ENCODE results near the gene PLB1. TPM values are rescaled to one million over a fixed set of nuclear protein-coding genes. Genes with fewer than 3 reads are reported as not detected.
A peak's percentile ranks its signal among the peaks of the same experiment; 100 is the strongest.

PLB1 gene
- total and polyA plus RNA-seq, 9 of the 15 experiments (the other 6 are each of a cell fraction or from before 2014, with no cell fraction given) = 0.01 to 0.09 (median 0.07) TPM; not detected in 2

DNA sequence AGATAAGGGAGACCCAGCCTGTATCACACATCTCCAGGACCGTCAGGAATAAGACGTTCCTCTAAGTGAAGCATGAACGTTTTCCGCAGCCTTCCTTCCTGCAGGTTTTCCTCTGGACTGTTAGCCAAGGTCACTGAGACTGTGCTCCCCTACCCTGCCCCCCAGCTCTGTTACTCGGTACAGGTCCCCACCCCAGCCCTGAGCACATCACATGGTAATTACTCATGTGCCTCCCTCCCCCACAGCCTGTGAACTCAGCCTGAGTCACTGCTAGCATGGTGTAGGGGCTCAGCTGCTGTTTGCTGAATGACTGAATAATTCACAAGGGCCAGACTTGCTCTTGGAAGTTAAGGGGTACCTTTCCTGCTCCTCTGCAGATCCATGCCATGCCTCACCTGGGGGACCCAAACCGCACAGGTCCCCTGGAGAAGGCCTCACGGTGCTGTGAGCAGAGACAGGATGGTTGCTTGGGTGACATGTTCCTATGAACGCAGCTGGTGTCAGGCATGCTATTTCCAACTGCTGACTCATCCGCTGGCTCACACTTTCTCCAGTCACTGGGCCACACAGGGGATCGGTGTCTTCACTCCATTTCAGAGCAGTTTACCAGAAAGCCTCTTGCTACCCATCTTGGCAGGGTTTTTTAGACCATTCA, 88.2 kb downstream of the PLB1 start (continued):
- TF ChIP-seq, protein P1, sequence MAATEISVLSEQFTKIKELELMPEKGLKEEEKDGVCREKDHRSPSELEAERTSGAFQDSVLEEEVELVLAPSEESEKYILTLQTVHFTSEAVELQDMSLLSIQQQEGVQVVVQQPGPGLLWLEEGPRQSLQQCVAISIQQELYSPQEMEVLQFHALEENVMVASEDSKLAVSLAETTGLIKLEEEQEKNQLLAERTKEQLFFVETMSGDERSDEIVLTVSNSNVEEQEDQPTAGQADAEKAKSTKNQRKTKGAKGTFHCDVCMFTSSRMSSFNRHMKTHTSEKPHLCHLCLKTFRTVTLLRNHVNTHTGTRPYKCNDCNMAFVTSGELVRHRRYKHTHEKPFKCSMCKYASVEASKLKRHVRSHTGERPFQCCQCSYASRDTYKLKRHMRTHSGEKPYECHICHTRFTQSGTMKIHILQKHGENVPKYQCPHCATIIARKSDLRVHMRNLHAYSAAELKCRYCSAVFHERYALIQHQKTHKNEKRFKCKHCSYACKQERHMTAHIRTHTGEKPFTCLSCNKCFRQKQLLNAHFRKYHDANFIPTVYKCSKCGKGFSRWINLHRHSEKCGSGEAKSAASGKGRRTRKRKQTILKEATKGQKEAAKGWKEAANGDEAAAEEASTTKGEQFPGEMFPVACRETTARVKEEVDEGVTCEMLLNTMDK (IDR thresholded peaks at IDR 0.05; ENCODE audit: borderline replicate concordance, insufficient read depth, low read depth, low read length, poor library complexity, severe bottlenecking) = no peak
- TF ChIP-seq COPS2 (conservative IDR thresholded peaks at IDR 0.05) = no peak
- no peak for TF ChIP-seq POLR3G (IDR thresholded peaks at IDR 0.05; ENCODE audit: extremely low read depth, insufficient read length, insufficient replicate concordance)
- TF ChIP-seq, protein P2, sequence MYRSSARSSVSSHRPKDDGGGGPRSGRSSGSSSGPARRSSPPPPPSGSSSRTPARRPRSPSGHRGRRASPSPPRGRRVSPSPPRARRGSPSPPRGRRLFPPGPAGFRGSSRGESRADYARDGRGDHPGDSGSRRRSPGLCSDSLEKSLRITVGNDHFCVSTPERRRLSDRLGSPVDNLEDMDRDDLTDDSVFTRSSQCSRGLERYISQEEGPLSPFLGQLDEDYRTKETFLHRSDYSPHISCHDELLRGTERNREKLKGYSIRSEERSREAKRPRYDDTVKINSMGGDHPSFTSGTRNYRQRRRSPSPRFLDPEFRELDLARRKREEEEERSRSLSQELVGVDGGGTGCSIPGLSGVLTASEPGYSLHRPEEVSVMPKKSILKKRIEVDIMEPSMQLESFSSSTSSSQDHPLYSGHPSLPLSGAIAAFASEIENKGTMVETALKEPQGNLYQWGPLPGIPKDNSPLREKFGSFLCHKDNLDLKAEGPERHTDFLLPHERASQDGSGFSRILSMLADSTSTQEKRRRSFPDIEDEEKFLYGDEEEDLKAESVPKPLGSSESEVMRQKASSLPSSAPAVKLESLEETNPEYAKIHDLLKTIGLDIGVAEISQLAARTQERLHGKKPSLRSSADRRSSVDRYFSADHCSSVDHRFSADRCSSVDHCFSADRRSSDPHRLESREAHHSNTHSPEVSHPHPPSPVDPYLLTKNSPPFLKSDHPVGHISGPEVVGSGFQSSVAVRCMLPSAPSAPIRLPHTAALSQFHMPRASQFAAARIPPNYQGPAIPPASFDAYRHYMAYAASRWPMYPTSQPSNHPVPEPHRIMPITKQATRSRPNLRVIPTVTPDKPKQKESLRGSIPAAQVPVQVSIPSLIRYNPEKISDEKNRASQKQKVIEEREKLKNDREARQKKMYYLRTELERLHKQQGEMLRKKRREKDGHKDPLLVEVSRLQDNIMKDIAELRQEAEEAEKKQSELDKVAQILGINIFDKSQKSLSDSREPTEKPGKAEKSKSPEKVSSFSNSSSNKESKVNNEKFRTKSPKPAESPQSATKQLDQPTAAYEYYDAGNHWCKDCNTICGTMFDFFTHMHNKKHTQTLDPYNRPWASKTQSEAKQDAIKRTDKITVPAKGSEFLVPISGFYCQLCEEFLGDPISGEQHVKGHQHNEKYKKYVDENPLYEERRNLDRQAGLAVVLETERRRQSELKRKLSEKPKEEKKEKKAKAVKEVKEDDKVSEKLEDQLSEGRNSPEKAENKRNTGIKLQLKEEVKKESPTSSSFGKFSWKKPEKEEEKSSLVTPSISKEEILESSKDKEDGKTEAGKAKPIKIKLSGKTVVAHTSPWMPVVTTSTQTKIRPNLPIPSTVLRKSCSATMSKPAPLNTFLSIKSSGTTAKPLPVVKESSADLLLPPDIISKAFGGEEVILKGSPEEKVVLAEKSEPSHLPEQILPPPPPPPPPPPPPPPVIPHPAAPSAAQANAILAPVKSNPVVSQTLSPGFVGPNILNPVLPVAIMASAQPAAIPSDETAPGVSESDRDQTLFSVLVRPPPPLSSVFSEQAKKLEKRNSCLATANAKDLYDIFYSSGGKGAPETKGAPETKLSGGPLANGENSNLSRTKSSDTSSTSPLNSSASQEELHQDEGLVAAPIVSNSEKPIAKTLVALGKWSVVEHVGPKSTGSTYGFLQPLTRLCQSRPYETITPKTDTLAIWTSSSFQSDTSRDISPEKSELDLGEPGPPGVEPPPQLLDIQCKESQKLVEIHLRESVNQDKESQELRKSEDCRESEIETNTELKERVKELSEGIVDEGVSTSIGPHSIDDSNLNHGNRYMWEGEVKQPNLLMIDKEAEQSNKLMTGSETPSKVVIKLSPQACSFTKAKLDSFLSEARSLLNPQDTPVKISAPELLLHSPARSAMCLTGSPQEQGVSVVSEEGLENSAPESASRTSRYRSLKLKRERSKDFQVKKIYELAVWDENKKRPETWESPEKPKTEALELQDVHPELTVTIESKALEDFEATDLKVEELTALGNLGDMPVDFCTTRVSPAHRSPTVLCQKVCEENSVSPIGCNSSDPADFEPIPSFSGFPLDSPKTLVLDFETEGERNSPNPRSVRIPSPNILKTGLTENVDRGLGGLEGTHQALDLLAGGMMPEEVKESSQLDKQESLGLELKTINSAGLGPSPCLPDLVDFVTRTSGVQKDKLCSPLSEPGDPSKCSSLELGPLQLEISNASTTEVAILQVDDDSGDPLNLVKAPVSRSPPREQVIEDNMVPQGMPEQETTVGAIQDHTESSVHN (IDR thresholded peaks at IDR 0.05; ENCODE audit: borderline replicate concordance in 1 of 2, low read depth in 1 of 2) = peak in 1 of 2 experiments; percentile 98; a peak in 2 of 4 replicates
- TF ChIP-seq ARHGAP35 (IDR thresholded peaks at IDR 0.05; ENCODE audit: partially characterized antibody) = no peak
- peak; percentile 72 to 81 for TF ChIP-seq KDM1A (IDR thresholded peaks at IDR 0.05)

All from K562 (cell line).